IMR-90 (cell line): ENCODE data around the gene NPNT.

Experiments
- BHLHE40 ChIP-seq: fragments of 150-350 bp; IDR thresholded peaks from 2 replicates; pipeline ENCODE4 v1.6.1; 2016; ENCODE audit warnings: mild to moderate bottlenecking, low read depth, low read length
- CEBPB ChIP-seq: IDR thresholded peaks from 2 replicates; pipeline ENCODE4 v1.6.1; 2012; ENCODE audit warnings: low read depth, low read length, improper control_type of control experiment
- FOS ChIP-seq: fragments of 150-350 bp; IDR thresholded peaks from 2 replicates; pipeline ENCODE4 v1.6.1; 2016; ENCODE audit warnings: low read depth, low read length
- MAFK ChIP-seq: IDR thresholded peaks from 2 replicates; pipeline ENCODE4 v1.6.1; 2012; ENCODE audit warnings: low read depth, low read length, improper control_type of control experiment
- MAZ ChIP-seq: IDR thresholded peaks from 2 replicates; pipeline ENCODE4 v1.6.1; 2012; ENCODE audit warnings: low read depth, mild to moderate bottlenecking, low read length, improper control_type of control experiment, moderate library complexity, borderline replicate concordance
- MXI1 ChIP-seq: IDR thresholded peaks from 2 replicates; pipeline ENCODE4 v1.6.1; 2012; ENCODE audit warnings: low read depth, mild to moderate bottlenecking, low read length, moderate library complexity, borderline replicate concordance
- NFE2L2 ChIP-seq: fragments of 150-350 bp; IDR thresholded peaks from 2 replicates; pipeline ENCODE4 v1.6.1; 2016; ENCODE audit warnings: low read depth, mild to moderate bottlenecking, low read length
- POLR2A ChIP-seq: IDR thresholded peaks from 2 replicates; pipeline ENCODE4 v1.6.1; 2012; ENCODE audit warnings: mild to moderate bottlenecking, low read depth, low read length
- RAD21 ChIP-seq: IDR thresholded peaks from 2 replicates; pipeline ENCODE4 v1.6.1; 2012; ENCODE audit warnings: low read length, improper control_type of control experiment
- RFX5 ChIP-seq: IDR thresholded peaks from 2 replicates; pipeline ENCODE4 v1.8.0; 2012; ENCODE audit warnings: low read depth, mild to moderate bottlenecking, low read length, moderate library complexity
- SMC3 ChIP-seq: fragments of 150-350 bp; IDR thresholded peaks from 2 replicates; pipeline ENCODE4 v1.6.1; 2016; ENCODE audit warnings: low read depth, mild to moderate bottlenecking, antibody characterized with exemption, low read length, moderate library complexity
- USF2 ChIP-seq: fragments of 150-350 bp; IDR thresholded peaks from 2 replicates; pipeline ENCODE4 v1.6.1; 2017; ENCODE audit warnings: mild to moderate bottlenecking, antibody characterized with exemption, low read length, low read depth
- TF ChIP-seq, protein P1 (sequence below): fragments of 150-350 bp; IDR thresholded peaks from 2 replicates; pipeline ENCODE4 v1.6.1; 2016; ENCODE audit warnings: low read depth, mild to moderate bottlenecking, low read length, moderate library complexity, borderline replicate concordance
- TF ChIP-seq, protein P2 (sequence below): conservative IDR thresholded peaks from 2 replicates; pipeline ENCODE4 v1.5.1; 2012; ENCODE audit warnings: mild to moderate bottlenecking, low read depth, low read length, improper control_type of control experiment

DNA sequence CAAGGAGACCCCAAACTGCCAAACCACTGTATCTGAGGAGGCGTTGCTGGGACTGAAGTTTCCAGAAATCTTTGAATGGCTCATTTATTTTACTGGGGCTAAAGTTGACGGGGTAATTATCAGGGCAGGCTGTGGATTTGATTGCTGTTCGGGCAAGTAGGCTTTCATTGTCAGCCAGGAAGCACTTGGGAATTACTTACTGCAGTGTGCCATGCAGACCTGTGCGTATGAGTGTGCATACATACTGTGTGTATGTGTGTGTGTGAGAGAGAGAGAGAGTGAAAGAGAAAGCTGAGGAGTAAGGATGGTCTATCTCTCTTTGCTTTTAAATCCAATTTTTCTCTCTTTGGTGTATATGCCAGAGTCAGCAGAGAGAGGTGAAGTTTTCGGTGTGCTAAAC, 122.7 kb downstream of the NPNT start:
- no peak for TF ChIP-seq NFE2L2
- TF ChIP-seq CEBPB = no peak
- TF ChIP-seq MXI1 = no peak
- TF ChIP-seq POLR2A = no peak
- no peak for TF ChIP-seq RAD21
- TF ChIP-seq, protein P1, sequence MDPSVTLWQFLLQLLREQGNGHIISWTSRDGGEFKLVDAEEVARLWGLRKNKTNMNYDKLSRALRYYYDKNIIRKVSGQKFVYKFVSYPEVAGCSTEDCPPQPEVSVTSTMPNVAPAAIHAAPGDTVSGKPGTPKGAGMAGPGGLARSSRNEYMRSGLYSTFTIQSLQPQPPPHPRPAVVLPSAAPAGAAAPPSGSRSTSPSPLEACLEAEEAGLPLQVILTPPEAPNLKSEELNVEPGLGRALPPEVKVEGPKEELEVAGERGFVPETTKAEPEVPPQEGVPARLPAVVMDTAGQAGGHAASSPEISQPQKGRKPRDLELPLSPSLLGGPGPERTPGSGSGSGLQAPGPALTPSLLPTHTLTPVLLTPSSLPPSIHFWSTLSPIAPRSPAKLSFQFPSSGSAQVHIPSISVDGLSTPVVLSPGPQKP = no peak
- no peak for TF ChIP-seq SMC3
- TF ChIP-seq, protein P2, sequence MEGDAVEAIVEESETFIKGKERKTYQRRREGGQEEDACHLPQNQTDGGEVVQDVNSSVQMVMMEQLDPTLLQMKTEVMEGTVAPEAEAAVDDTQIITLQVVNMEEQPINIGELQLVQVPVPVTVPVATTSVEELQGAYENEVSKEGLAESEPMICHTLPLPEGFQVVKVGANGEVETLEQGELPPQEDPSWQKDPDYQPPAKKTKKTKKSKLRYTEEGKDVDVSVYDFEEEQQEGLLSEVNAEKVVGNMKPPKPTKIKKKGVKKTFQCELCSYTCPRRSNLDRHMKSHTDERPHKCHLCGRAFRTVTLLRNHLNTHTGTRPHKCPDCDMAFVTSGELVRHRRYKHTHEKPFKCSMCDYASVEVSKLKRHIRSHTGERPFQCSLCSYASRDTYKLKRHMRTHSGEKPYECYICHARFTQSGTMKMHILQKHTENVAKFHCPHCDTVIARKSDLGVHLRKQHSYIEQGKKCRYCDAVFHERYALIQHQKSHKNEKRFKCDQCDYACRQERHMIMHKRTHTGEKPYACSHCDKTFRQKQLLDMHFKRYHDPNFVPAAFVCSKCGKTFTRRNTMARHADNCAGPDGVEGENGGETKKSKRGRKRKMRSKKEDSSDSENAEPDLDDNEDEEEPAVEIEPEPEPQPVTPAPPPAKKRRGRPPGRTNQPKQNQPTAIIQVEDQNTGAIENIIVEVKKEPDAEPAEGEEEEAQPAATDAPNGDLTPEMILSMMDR = no peak
- no peak for TF ChIP-seq MAZ
- TF ChIP-seq MAFK = no peak
- TF ChIP-seq USF2 = no peak
- no peak for TF ChIP-seq BHLHE40
- no peak for TF ChIP-seq RFX5
- no peak for TF ChIP-seq FOS
